A549 (cell line): ENCODE measurements around the gene OVCH1. TPM values are rescaled to one million over a fixed set of nuclear protein-coding genes. Genes with fewer than 3 reads are reported as not detected.

Experiments used
- ATAC-seq, 2 experiments: fragments of 200-7000 bp in 1 of 2; fragments of >200 bp in 1 of 2; cut with Nextera tagmentation in 1 of 2; cut with Tn5 transposase in 1 of 2; 3 replicates each; pipeline versions ENCODE4 v1.8.0 to v1.9.1; 2018 to 2020; ENCODE audit warnings: mild to moderate bottlenecking in 1 of 2, moderate library complexity in 1 of 2
- CTCF ChIA-PET: fragments of 300-600 bp; sonication (Branson Sonifier 250); formaldehyde crosslinking; extraction: SDS; loops from one replicate; lab custom pipeline; 2021; ENCODE audit warnings: antibody characterized with exemption, inconsistent platforms; lab: Yijun Ruan, JAX
- POLR2A ChIA-PET: fragments of 350-600 bp; formaldehyde crosslinking; extraction: SDS; loops from one replicate; lab custom pipeline; 2021; ENCODE audit warnings: antibody characterized with exemption, inconsistent platforms; lab: Yijun Ruan, JAX
- DNase-seq, 2 experiments: peaks; one replicate each; pipeline versions ENCODE4 v3.0.0 to v3.0.0-alpha.2; 2011 to 2016; ENCODE audit warnings: low read depth in 1 of 2, low spot score in 1 of 2
- FAIRE-seq: peaks from 2 replicates; lab custom pipeline; 2011; peaks lifted over from hg19 to GRCh38; lab: Jason Lieb, UNC
- H3K27ac ChIP-seq, 2 experiments: fragments of >200 bp; sonication (Bioruptor Twin); formaldehyde crosslinking; 3 replicates each; pipeline ENCODE4 v1.5.1; 2016 to 2017
- H3K4me1 ChIP-seq: fragments of >200 bp; sonication (Bioruptor Twin); formaldehyde crosslinking; 3 replicates; pipeline ENCODE4 v1.6.1; 2016
- H3K4me2 ChIP-seq: fragments of >200 bp; sonication (Bioruptor Twin); formaldehyde crosslinking; 3 replicates; pipeline ENCODE4 v1.6.1; 2016
- H3K4me3 ChIP-seq: fragments of >200 bp; sonication (Bioruptor Twin); formaldehyde crosslinking; 3 replicates; pipeline ENCODE4 v1.5.1; 2016
- H3K9me3 ChIP-seq: fragments of >200 bp; sonication (Bioruptor Twin); formaldehyde crosslinking; 3 replicates; pipeline ENCODE4 v1.6.1; 2016
- ATOH8 ChIP-seq: fragments of 250-450 bp; sonication (Bioruptor Pico); IDR thresholded peaks from 2 replicates; pipeline ENCODE4 v1.5.0; 2020; ENCODE audit warnings: low read depth, mild to moderate bottlenecking, moderate library complexity
- BHLHE40 ChIP-seq: IDR thresholded peaks from 2 replicates; pipeline ENCODE4 v1.6.1; 2012; ENCODE audit warnings: low read depth, low read length, inconsistent platforms
- CEBPB ChIP-seq, 2 experiments: fragments of >200 bp in 1 of 2; sonication (Bioruptor Twin) in 1 of 2; formaldehyde crosslinking in 1 of 2; IDR thresholded peaks; 2 replicates each; pipeline ENCODE4 v1.6.1; 2012 to 2016
- CHD2 ChIP-seq: fragments of 150-350 bp; IDR thresholded peaks from 2 replicates; pipeline ENCODE4 v1.6.1; 2014; ENCODE audit warnings: low read length; ENCODE audit not compliant: partially characterized antibody
- CHD4 ChIP-seq: fragments of 200-600 bp; sonication (generic); IDR thresholded peaks from 2 replicates; pipeline ENCODE4 v1.6.1; 2016; ENCODE audit warnings: antibody characterized with exemption, mild to moderate bottlenecking, borderline replicate concordance
- EHF ChIP-seq: fragments of 250-450 bp; sonication (Bioruptor Pico); IDR thresholded peaks from 2 replicates; pipeline ENCODE4 v1.5.0; 2020; ENCODE audit warnings: mild to moderate bottlenecking
- EHMT2 ChIP-seq: fragments of 200-600 bp; sonication (generic); IDR thresholded peaks from 2 replicates; pipeline ENCODE4 v1.6.1; 2016; ENCODE audit warnings: antibody characterized with exemption, low read depth, mild to moderate bottlenecking, moderate library complexity
- ESRRA ChIP-seq: fragments of 150-350 bp; IDR thresholded peaks from 2 replicates; pipeline ENCODE4 v1.6.1; 2014; ENCODE audit warnings: mild to moderate bottlenecking, low read length, borderline replicate concordance
- HDAC2 ChIP-seq: fragments of 200-600 bp; sonication (generic); IDR thresholded peaks from 2 replicates; pipeline ENCODE4 v1.6.1; 2016
- JUN ChIP-seq, 2 experiments: fragments of >200 bp; sonication (Bioruptor Twin); formaldehyde crosslinking; IDR thresholded peaks; 2 replicates in 1 of 2; 3 replicates in 1 of 2; pipeline ENCODE4 v1.6.1; 2016 to 2017
- MAX ChIP-seq: IDR thresholded peaks from 2 replicates; pipeline ENCODE4 v1.6.1; 2012
- MAZ ChIP-seq: fragments of 150-350 bp; IDR thresholded peaks from 2 replicates; pipeline ENCODE4 v1.6.1; 2014; ENCODE audit warnings: antibody characterized with exemption, low read depth, low read length, borderline replicate concordance
- NFE2L2 ChIP-seq: fragments of 150-350 bp; conservative IDR thresholded peaks from 2 replicates; pipeline ENCODE4 v1.6.1; 2014; ENCODE audit warnings: low read length
- NPAS2 ChIP-seq: fragments of 250-450 bp; sonication (Bioruptor Pico); IDR thresholded peaks from 2 replicates; pipeline ENCODE4 v1.8.0; 2022; ENCODE audit warnings: mild to moderate bottlenecking, moderate library complexity, borderline replicate concordance
- NR3C1 ChIP-seq: fragments of >200 bp; sonication (Bioruptor Twin); formaldehyde crosslinking; IDR thresholded peaks from 3 replicates; pipeline ENCODE4 v1.6.1; 2017
- PBX3 ChIP-seq: IDR thresholded peaks from 2 replicates; pipeline ENCODE4 v1.6.1; 2012
- PHF8 ChIP-seq: fragments of 200-600 bp; sonication (generic); IDR thresholded peaks from 2 replicates; pipeline ENCODE4 v1.6.1; 2016; ENCODE audit warnings: low read depth, mild to moderate bottlenecking, antibody characterized with exemption, moderate library complexity, borderline replicate concordance
- POLR2A ChIP-seq: IDR thresholded peaks from 2 replicates; pipeline ENCODE4 v1.6.1; 2012; ENCODE audit warnings: mild to moderate bottlenecking, low read length
- POLR2AphosphoS2 ChIP-seq: conservative IDR thresholded peaks from 2 replicates; pipeline ENCODE4 v1.6.1; 2012; ENCODE audit warnings: low read length, improper control_type of control experiment, inconsistent platforms
- RAD21 ChIP-seq, 2 experiments: fragments of >200 bp in 1 of 2; sonication (Bioruptor Twin) in 1 of 2; formaldehyde crosslinking in 1 of 2; IDR thresholded peaks in 1 of 2; conservative IDR thresholded peaks in 1 of 2; 2 replicates in 1 of 2; 3 replicates in 1 of 2; pipeline ENCODE4 v1.6.1; 2012 to 2018; ENCODE audit warnings: inconsistent platforms in 1 of 2
- RFX5 ChIP-seq: fragments of 450-650 bp; IDR thresholded peaks from 2 replicates; pipeline ENCODE4 v1.7.1; 2014; ENCODE audit warnings: antibody characterized with exemption, mild to moderate bottlenecking, moderate library complexity
- RNF2 ChIP-seq: fragments of 200-600 bp; sonication (generic); IDR thresholded peaks from 2 replicates; pipeline ENCODE4 v1.6.1; 2016; ENCODE audit warnings: low read depth, mild to moderate bottlenecking, antibody characterized with exemption, moderate library complexity, borderline replicate concordance
- SMC3 ChIP-seq: fragments of >200 bp; sonication (Bioruptor Twin); formaldehyde crosslinking; IDR thresholded peaks from 3 replicates; pipeline ENCODE4 v1.6.1; 2018; ENCODE audit warnings: inconsistent platforms
- TFCP2L1 ChIP-seq: fragments of 250-450 bp; sonication (Bioruptor Pico); IDR thresholded peaks from 2 replicates; pipeline ENCODE4 v1.5.0; 2021; ENCODE audit warnings: mild to moderate bottlenecking
- ZFP36 ChIP-seq: fragments of 450-650 bp; IDR thresholded peaks from 2 replicates; pipeline ENCODE4 v1.6.1; 2014; ENCODE audit warnings: borderline replicate concordance; ENCODE audit not compliant: partially characterized antibody
- WGBS: methylation state at CpG from one replicate; pipeline ENCODE4 v1.1.6; 2017; ENCODE audit errors: missing lambda C conversion rate; 5-methylcytosine and 5-hydroxymethylcytosine counted together
- polyA plus RNA-seq, 4 experiments: library from polyadenylated mRNA; depleted of rRNA in 3 of 4; stranded (reverse); fragments of >200 nt; fragmentation: RNase III in 1 of 4; extraction: RNeasy Plus Mini Kit Qiagen cat#74134 plus additional on column Dnase treatment in 1 of 4; gene quantifications; 2 replicates in 3 of 4; 3 replicates in 1 of 4; pipeline ENCODE4 v1.2.3, GENCODE V29; 2011 to 2017
- TF ChIP-seq, protein P1 (sequence below): fragments of >200 bp; sonication (Bioruptor Twin); formaldehyde crosslinking; IDR thresholded peaks from 3 replicates; pipeline ENCODE4 v1.5.1; 2016

OVCH1 gene
- polyA plus RNA-seq, 2 of the 4 experiments (the other 2 are of a cell fraction) = not detected

- POLR2A ChIA-PET = no interaction called here
- TF ChIP-seq RAD21 (conservative IDR thresholded peaks at IDR 0.05 in 1 of 2, IDR thresholded peaks at IDR 0.05 in 1 of 2) = no peak
- TF ChIP-seq, all 56 proteins: peak for 0
- no peaks in the 10 kb centered on the region for H3K4me1 ChIP-seq
- H3K4me2 ChIP-seq = no peak overlapping the region
- no peak overlapping the region for H3K4me3 ChIP-seq
- FAIRE-seq (no peak), ATAC-seq (no peak), DNase-seq (no peak)
- CTCF ChIA-PET = interaction anchor here (1.6 kb wide), 1 partner anchor 17 kb away, joined by 3 read pairs; no protein-coding TSS in a partner anchor
- H3K27ac ChIP-seq = no peak overlapping the region
- no peaks in the 10 kb centered on the region; the same call in 2 of the 3 replicates for H3K9me3 ChIP-seq
- WGBS = 16% methylated on average over 2 of the region's 2 CpGs
Measured at GRCh38 chr12:29546000-29546399, 48.5 kb upstream of the OVCH1 start.

GRCh38 chr12:29545102-29545467 is 47.6 kb upstream of the OVCH1 start:
- CTCF ChIA-PET = interaction anchor here (0.6 to 1.6 kb wide), 2 partner anchors 18 to 1237 kb away, joined by 3 read pairs; no protein-coding TSS in a partner anchor
- 37% methylated on average over 4 of the region's 4 CpGs for WGBS

DNA sequence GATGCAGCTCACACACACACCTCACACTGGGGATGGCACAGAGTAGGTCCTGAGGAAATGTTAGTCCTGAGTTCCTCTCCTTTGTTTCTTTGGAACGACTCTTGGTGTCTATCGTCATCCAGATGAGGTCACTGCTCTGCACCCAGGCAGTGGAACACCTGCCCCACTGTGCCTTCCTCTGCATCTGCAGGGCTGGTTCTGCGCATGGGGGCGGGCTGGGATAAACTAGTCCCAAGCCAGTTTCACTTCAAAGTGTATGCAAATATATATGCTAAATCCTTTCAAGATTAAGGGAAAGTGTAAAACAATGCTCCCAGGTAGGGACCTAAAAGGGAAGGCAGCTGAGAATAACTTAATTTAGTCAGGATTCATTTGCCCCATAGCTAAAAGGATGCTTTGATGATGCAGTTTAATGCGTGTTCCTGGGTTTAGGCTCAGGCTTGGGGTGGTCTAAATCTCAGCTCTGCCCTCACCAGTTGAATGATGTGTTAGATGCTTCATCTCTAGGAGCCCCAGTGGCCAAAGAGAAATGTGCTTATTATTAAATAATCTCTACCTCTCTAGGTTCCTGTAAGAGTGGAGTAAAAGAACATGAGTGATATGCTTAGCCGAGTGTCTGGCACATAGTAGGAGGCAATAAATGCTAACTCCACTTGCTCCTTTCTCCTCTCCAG is 47.1 kb upstream of the OVCH1 start:
- WGBS = 34% methylated on average over 6 of the region's 6 CpGs
- Histone ChIP-seq H3K27ac (no peak overlapping the region), H3K9me3 (no peaks in the 10 kb centered on the region; the same call in 2 of the 3 replicates), H3K4me3 (no peak overlapping the region), H3K4me1 (no peaks in the 10 kb centered on the region)
- CTCF ChIA-PET = interaction anchor here (0.6 to 1.6 kb wide), 2 partner anchors 19 to 1238 kb away, joined by 3 read pairs; no protein-coding TSS in a partner anchor
- FAIRE-seq = no peak
- TF ChIP-seq CEBPB (IDR thresholded peaks at IDR 0.05) = no peak
- no peak for TF ChIP-seq POLR2AphosphoS2
- TF ChIP-seq, all 56 proteins: peak for 0
- ATAC-seq = no peak
- no peak overlapping the region for H3K4me2 ChIP-seq
- POLR2A ChIA-PET = no interaction called here
- DNase-seq = no peak

More at GRCh38 chr12:29545102-29545467, 47.6 kb upstream of the OVCH1 start:
- FAIRE-seq (no peak), DNase-seq (no peak), ATAC-seq (no peak)
- Histone ChIP-seq H3K4me1 (no peaks in the 10 kb centered on the region), H3K27ac (no peak overlapping the region), H3K9me3 (no peaks in the 10 kb centered on the region; the same call in 2 of the 3 replicates), H3K4me2 (no peak overlapping the region), H3K4me3 (no peak overlapping the region)
- POLR2A ChIA-PET = no interaction called here
- no peak for TF ChIP-seq RFX5
- TF ChIP-seq CHD4 = no peak
- TF ChIP-seq PHF8 = no peak
- TF ChIP-seq ATOH8 (CRISPR knock-in tag) = no peak
- no peak for TF ChIP-seq RNF2
- no peak for TF ChIP-seq NR3C1
- TF ChIP-seq SMC3 = no peak
- TF ChIP-seq EHF (CRISPR knock-in tag) = no peak
- no peak for TF ChIP-seq ESRRA
- TF ChIP-seq POLR2A = no peak
- TF ChIP-seq EHMT2 = no peak
- no peak for TF ChIP-seq TFCP2L1 (CRISPR knock-in tag)
- no peak for TF ChIP-seq MAX

DNA sequence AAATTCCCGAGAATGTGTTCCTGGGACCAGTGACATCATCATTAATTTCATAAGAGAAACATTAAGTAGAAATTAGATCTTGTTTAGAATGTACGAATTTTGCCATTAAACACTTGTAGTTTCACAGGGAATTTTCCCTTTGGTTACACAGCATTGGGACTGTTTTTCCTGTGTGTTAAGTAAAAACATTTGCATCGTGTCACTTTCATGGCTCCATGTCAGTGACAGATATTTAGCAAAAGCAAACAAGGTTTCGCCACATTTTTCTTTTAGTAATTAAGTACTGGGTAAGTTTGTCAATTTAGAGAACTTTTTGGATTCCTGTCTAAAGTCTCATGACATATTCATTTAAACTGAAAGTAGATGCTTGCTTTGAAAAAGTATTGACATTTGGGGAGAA is 45.5 kb upstream of the OVCH1 start:
- no peak overlapping the region for H3K27ac ChIP-seq
- no peak for DNase-seq
- no peak overlapping the region for H3K4me3 ChIP-seq
- ATAC-seq = no peak
- H3K4me2 ChIP-seq = no peak overlapping the region
- ChIA-PET CTCF (interaction anchor here (1.0 to 1.7 kb wide), 3 partner anchors 9 to 199 kb away, joined by 3 to 6 read pairs (median 4); no protein-coding TSS in a partner anchor), POLR2A (no interaction called here)
- no peaks in the 10 kb centered on the region for H3K4me1 ChIP-seq
- no peaks in the 10 kb centered on the region; the same call in 2 of the 3 replicates for H3K9me3 ChIP-seq
- 13% methylated on average over 4 of the region's 4 CpGs for WGBS
- FAIRE-seq = no peak
- TF ChIP-seq PHF8 = no peak
- no peak for TF ChIP-seq BHLHE40
- TF ChIP-seq PBX3 = no peak
- TF ChIP-seq, protein P1, sequence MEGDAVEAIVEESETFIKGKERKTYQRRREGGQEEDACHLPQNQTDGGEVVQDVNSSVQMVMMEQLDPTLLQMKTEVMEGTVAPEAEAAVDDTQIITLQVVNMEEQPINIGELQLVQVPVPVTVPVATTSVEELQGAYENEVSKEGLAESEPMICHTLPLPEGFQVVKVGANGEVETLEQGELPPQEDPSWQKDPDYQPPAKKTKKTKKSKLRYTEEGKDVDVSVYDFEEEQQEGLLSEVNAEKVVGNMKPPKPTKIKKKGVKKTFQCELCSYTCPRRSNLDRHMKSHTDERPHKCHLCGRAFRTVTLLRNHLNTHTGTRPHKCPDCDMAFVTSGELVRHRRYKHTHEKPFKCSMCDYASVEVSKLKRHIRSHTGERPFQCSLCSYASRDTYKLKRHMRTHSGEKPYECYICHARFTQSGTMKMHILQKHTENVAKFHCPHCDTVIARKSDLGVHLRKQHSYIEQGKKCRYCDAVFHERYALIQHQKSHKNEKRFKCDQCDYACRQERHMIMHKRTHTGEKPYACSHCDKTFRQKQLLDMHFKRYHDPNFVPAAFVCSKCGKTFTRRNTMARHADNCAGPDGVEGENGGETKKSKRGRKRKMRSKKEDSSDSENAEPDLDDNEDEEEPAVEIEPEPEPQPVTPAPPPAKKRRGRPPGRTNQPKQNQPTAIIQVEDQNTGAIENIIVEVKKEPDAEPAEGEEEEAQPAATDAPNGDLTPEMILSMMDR = no peak
- TF ChIP-seq MAX = no peak
- TF ChIP-seq TFCP2L1 (CRISPR knock-in tag) = no peak
- no peak for TF ChIP-seq CEBPB (IDR thresholded peaks at IDR 0.05)
- no peak for TF ChIP-seq ZFP36
- TF ChIP-seq NPAS2 (CRISPR knock-in tag) = no peak
- TF ChIP-seq HDAC2 = no peak
- no peak for TF ChIP-seq JUN (IDR thresholded peaks at IDR 0.05)
- TF ChIP-seq MAZ = no peak
- no peak for TF ChIP-seq NFE2L2
- no peak for TF ChIP-seq CHD2
